ENCODE data around the gene MEX3C. TPM values are rescaled to one million over a fixed set of nuclear protein-coding genes. Genes with fewer than 3 reads are reported as not detected.

The MEX3C gene
- total RNA-seq, 1 experiment from 2014 or later = 86.9 TPM

- no peaks in the 10 kb centered on the region for H3K27me3 Mint-ChIP-seq (ENCODE audit: unreplicated experiment)
- peak overlapping the region; percentile 47 for H3K27ac Mint-ChIP-seq (ENCODE audit: unreplicated experiment)
- intact Hi-C loops (cut with micrococcal nuclease; ENCODE audit: unreplicated experiment) = loop anchor here (2.0 kb wide), 1 partner anchor 45 kb away; no protein-coding TSS in a partner anchor
- TF ChIP-seq CTCF (IDR thresholded peaks at IDR 0.05; ENCODE audit: unreplicated experiment) = no peak
- peaks cover 17% of the 10 kb centered on the region for H3K4me1 Mint-ChIP-seq (ENCODE audit: low read depth, unreplicated experiment)
- peak; percentile 13 for DNase-seq
- peak overlapping the region; percentile 27 for H3K4me3 Mint-ChIP-seq (ENCODE audit: low read depth, unreplicated experiment)
- CTCF ChIA-PET = interaction anchor here (1.0 to 1.1 kb wide), 2 partner anchors 10 to 15 kb away, joined by 3 to 4 read pairs; no protein-coding TSS in a partner anchor
- no TSS peak for BruUV-seq (replicated peaks)
- H3K36me3 Mint-ChIP-seq (ENCODE audit: insufficient read depth, unreplicated experiment) = no peaks in the 10 kb centered on the region
- no peaks in the 10 kb centered on the region for H3K9me3 Mint-ChIP-seq (ENCODE audit: low read depth, unreplicated experiment)
Measured at GRCh38 chr18:51149670-51150069, 47.8 kb downstream of the MEX3C start.

- no peak overlapping the region for H3K4me3 Mint-ChIP-seq (ENCODE audit: low read depth, unreplicated experiment)
- no peaks in the 10 kb centered on the region for H3K9me3 Mint-ChIP-seq (ENCODE audit: low read depth, unreplicated experiment)
- peaks cover 17% of the 10 kb centered on the region for H3K4me1 Mint-ChIP-seq (ENCODE audit: low read depth, unreplicated experiment)
- CTCF ChIA-PET = no interaction called here
- H3K27ac Mint-ChIP-seq (ENCODE audit: unreplicated experiment) = no peak overlapping the region
- TF ChIP-seq CTCF (IDR thresholded peaks at IDR 0.05; ENCODE audit: unreplicated experiment) = no peak
- intact Hi-C loops (cut with micrococcal nuclease; ENCODE audit: unreplicated experiment) = no loop called here
- H3K36me3 Mint-ChIP-seq (ENCODE audit: insufficient read depth, unreplicated experiment) = no peaks in the 10 kb centered on the region
- no TSS peak for BruUV-seq (replicated peaks)
- DNase-seq = no peak
- H3K27me3 Mint-ChIP-seq (ENCODE audit: unreplicated experiment) = no peaks in the 10 kb centered on the region
Measured at GRCh38 chr18:51146909-51147308, 50.6 kb downstream of the MEX3C start.

GRCh38 chr18:51138936-51139335 is 58.5 kb downstream of the MEX3C start:
- H3K4me1 Mint-ChIP-seq (ENCODE audit: low read depth, unreplicated experiment) = no peaks in the 10 kb centered on the region
- no peak for TF ChIP-seq CTCF (IDR thresholded peaks at IDR 0.05; ENCODE audit: unreplicated experiment)
- H3K27me3 Mint-ChIP-seq (ENCODE audit: unreplicated experiment) = no peaks in the 10 kb centered on the region
- BruUV-seq (replicated peaks) = no TSS peak
- H3K36me3 Mint-ChIP-seq (ENCODE audit: insufficient read depth, unreplicated experiment) = no peaks in the 10 kb centered on the region
- intact Hi-C loops (cut with micrococcal nuclease; ENCODE audit: unreplicated experiment) = loop anchor here (10.0 kb wide), 2 partner anchors 246 to 396 kb away; no protein-coding TSS in a partner anchor
- CTCF ChIA-PET = no interaction called here
- H3K27ac Mint-ChIP-seq (ENCODE audit: unreplicated experiment) = no peak overlapping the region
- H3K9me3 Mint-ChIP-seq (ENCODE audit: low read depth, unreplicated experiment) = no peaks in the 10 kb centered on the region
- H3K4me3 Mint-ChIP-seq (ENCODE audit: low read depth, unreplicated experiment) = no peak overlapping the region
- DNase-seq = no peak

- no peak overlapping the region for H3K4me3 Mint-ChIP-seq (ENCODE audit: low read depth, unreplicated experiment)
- no peak overlapping the region for H3K27ac Mint-ChIP-seq (ENCODE audit: unreplicated experiment)
- DNase-seq = no peak
Measured at GRCh38 chr18:51137891-51138290, 59.6 kb downstream of the MEX3C start.

More at GRCh38 chr18:51137891-51138290, 59.6 kb downstream of the MEX3C start:
- H3K4me1 Mint-ChIP-seq (ENCODE audit: low read depth, unreplicated experiment) = no peaks in the 10 kb centered on the region
- no peaks in the 10 kb centered on the region for H3K36me3 Mint-ChIP-seq (ENCODE audit: insufficient read depth, unreplicated experiment)
- BruUV-seq (replicated peaks) = no TSS peak
- CTCF ChIA-PET = no interaction called here
- H3K9me3 Mint-ChIP-seq (ENCODE audit: low read depth, unreplicated experiment) = no peaks in the 10 kb centered on the region
- intact Hi-C loops (cut with micrococcal nuclease; ENCODE audit: unreplicated experiment) = loop anchor here (10.0 kb wide), 2 partner anchors 247 to 397 kb away; no protein-coding TSS in a partner anchor
- TF ChIP-seq CTCF (IDR thresholded peaks at IDR 0.05; ENCODE audit: unreplicated experiment) = no peak
- H3K27me3 Mint-ChIP-seq (ENCODE audit: unreplicated experiment) = no peaks in the 10 kb centered on the region

Data from Calu3 (cell line).